GM18508 (cell line): Measurements from ENCODE around the gene ADAMTS12.
A peak's percentile ranks its signal among the peaks of the same experiment; 100 is the strongest.

Experiments used
- ATAC-seq: cut with Tn5 transposase; IDR thresholded peaks from one replicate; pipeline ENCODE4 v1.9.1; 2021; ENCODE audit warnings: moderate number of reproducible peaks; ENCODE audit not compliant: insufficient read depth, unreplicated experiment

The ADAMTS12 gene

DNA sequence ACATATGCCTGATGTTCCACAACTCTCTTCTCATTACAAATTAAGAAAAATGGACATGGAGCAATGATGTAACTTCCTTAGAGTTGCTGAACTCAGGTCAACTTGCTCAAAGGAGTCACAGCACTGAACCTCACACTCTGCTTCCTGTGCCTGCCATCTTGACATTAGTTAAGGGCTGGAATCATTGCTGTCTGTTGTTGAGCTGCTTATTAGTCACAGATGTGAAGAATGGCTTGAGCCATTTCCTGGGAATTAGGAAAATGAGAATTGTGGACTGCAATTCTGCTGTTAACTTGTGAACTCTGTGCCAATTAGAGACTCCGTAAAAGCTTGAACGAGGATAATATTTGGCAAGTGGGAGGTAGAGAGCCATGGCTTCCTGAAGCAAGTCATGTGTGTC lies 212.0 kb downstream of the ADAMTS12 start:
- no peak for ATAC-seq

DNA sequence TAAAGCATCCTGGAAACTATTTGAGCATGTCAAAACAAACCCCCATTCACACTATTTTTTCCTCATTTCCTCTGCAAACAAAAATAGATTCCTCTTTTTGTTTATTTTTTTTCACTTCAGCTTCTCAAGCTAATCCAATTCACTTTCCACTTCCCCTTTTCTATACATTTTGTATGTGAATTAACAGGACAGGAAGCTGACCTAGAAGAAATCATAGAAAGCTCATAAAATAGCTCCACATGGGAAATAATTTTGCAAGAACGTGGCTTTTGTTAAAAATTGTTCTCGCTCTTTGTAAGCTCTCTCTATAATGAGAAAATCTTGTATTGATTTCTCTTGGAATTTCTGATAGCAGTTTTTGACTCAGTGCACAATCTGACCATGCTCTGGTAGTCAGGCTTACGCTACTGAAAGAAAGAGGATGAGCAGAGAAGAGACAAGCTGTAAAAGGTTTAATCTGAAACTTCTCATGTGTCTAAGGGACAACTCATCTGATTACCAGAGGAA lies 215.8 kb downstream of the ADAMTS12 start:
- peak; percentile 53 for ATAC-seq

DNA sequence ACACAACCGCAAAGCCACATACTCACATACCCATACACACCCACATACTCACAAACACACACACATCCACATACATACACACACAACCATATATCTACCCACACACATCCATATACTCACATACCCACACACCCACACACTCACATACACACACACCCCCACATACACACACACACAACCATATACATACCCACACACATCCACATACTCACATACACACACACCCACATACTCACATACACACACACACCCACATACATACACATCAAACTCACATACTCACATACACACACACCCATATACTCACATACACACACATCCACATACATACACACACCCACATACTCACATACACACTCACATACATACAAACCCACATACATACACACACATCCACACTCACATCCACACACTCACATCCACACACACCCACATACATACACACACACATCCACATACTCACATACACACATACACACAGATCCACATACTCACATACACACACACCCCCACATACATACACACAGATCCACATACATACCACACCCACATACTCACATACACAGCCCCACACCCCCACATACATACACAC lies 220.0 kb downstream of the ADAMTS12 start:
- ATAC-seq, result no peak

DNA sequence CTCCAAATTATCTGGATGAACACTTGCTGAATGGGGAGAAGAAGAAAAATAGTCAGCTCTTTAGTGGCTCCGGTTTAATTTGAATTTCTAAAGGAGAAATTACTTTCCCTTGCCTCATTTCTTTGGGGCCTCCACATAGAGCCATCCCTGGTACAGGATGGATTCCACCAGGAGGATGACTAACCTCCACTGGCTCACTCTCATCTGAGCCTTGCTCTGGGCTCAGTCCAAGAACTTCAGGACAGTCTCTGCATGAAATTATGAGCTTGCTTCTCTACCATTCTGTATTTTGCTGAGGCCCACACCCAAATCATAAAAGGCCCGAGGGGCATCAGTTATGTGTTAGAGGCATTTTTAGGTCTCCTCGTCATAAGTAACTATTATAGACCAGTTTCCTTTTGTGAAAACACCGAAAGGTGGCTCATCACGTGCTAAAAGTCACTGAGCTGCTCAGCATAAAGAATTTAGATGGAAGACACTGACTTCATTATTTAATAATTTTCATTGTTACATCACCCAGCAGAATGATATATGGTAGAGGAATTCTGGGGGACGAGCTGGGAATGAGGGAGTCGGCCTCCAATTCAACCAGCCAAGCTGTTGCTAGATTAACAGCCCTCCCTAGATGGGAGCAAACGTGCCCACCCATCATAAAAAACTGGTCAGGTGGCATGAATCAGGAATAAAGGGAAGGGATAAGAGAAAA lies 228.9 kb downstream of the ADAMTS12 start:
- ATAC-seq, result no peak

DNA sequence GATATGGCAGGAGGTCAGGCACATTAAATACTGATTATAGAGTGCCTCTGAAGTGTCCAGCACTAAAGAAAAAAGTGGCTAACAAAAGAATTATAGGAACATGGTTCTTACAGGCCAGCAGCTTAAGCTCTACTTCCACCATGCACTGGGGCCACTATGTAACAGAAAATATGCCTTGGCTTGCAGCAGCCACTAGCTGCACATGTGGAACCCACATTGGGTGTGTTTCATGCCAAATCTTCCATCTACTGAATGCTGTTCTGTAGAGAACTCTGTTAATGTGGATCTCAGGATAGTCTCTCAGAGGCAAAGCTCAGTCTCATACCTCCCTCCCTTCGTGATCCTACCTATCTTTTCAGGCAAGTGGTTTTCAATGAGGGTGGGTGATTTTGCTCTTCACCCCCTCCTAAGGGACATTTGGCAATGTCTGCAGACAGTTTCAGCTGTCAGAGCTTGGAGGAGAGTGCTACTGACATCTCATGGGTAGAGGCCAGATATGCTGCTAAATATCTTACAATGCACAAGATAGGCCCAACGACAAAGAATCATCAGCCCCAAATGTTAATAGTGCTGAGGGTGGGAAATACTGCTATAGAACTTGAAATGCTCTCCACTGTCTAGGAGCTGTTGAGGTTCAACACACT lies 232.1 kb downstream of the ADAMTS12 start:
- no peak for ATAC-seq

DNA sequence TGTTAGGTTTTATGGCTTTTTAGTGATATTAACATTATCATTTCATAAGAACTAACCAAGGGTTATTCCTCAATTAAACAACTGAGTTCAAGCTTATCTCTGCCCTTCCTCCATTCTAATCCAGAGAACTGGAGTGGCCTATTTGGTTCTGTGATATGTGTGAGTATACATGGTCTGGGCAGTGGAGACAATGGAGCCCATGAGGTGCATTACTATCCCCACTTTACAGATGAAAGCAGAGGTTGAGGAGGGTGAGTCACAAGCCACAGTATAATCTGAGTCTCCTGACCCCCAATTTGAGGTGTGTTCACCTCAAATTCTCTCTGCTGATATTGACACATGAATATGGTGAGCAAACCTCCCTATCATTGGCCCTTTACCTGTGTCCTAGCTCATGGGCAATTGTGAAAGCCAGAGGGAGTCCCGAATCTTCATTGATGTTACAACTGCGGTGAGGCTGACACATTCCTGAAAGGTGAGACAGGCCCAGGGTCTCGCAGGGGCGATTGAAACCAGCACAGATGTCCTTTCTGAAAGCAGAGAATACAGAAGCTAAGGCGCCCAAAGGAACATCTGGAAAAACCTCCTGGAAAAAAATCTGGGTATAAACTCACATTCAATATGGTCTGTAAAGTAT lies 233.9 kb downstream of the ADAMTS12 start:
- ATAC-seq, result no peak

DNA sequence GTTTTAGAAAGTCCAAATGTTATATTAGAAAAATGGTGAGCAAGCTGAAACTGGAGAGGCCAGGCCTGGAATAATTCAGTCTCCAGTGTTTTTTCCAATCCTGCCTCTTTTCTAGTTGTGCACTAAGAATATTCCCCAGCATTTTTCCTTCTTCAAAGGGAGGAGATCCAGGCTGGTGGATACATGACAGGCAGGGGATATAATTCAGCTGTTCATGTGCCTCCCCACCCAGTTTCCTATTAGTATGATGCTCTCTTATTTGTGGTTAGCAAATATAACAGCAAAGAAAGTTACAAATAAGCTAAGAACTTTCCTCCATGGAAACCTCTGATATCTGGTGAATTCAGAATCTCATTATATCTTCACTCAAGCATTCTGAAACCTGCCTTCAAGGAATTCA lies 234.6 kb downstream of the ADAMTS12 start:
- ATAC-seq, result no peak

DNA sequence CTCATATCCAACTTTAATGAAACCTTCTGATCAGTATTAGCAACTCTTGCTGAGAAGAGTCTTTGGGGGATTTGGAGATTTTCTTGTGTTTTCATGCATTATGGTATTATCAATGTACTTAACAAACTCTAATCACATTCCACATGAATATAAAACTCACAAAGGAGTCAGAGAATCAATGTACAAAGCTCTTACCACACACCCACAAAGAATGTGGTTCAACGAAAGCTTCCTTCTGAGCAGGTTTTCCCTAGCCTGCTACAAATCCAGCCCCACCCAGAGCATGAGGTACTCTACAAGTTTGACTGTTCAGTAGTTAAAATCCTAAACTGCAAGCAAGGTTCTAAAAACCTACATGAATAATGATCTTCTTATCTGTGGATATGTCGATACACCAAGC lies 240.9 kb downstream of the ADAMTS12 start:
- no peak for ATAC-seq

DNA sequence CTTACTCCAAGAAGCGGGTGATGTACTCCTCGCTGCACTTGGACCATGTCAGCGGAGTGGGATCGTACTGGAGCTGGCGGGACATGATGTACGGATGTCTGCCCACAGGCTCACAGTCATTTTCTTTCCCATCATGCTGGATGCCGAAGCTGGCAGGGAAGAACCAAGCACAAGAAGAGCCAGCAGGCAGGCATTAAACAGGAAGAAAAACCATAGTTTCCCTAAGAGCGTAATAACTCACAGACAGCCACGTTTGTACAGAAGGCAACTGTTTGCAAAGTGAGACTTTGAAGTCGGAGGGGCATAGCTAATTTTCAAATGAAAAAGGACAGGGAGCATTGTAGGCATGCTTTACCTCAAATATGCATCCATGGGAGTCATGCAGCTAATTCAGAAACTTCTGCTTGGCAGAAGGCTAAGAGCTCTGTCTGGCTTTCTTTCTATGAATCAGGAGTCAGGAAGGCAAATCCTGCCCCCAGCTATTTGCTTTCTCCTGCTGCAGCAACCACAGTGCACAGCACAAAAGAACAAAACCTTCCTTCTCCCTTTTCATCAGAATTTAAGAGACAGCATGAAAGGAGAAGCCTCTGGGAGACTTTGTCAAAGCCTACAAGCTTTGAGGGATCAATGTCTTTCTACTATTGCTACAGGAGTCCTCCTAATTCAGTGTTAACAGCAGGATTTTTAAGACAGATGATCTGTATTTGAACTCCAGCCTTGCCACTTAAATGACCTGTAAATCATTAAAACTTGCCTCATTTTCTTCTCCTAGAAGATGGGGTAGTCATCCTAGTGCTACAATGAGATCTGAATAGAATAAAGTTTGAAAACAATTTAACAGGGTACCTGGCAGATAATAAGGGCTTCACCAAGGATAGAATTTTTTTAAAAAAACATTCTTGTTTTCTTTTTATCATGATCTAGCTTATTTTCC lies 242.0 kb downstream of the ADAMTS12 start:
- ATAC-seq, result no peak

DNA sequence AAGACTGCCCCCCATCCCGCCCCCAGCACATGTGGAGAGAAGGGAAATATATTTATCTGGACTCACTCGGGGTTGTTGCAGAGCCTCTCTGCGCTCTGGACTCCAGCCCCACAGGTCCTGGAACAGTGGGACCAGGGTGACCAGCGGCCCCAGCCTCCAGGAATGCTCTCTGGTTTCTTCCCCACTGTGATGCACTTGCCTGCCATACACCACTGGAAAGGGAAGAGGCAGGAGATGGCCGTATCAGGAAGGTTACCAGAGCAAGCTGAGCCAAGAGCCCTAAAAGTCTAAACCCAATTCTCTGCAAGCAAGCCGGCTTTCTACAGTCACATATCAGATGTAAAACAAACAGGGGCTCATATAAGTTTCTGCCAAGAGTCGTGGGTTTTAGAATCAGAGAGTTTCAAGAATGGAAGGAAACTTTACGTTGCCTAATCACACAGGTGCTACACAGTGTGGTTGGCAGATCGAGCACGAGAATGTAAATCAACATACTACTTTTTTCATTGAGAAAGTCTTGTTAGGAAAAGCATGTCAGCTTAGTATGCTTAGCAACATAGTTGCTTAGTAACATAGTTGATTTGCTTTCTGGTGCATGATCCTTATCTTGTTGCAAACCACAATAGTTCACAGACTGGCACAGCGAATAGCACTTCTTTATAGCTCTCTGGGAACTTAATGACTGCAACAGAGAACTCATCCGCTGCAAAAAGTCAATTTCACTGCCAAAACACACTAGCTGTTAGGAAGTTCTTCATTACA lies 249.9 kb downstream of the ADAMTS12 start:
- ATAC-seq, result no peak

DNA sequence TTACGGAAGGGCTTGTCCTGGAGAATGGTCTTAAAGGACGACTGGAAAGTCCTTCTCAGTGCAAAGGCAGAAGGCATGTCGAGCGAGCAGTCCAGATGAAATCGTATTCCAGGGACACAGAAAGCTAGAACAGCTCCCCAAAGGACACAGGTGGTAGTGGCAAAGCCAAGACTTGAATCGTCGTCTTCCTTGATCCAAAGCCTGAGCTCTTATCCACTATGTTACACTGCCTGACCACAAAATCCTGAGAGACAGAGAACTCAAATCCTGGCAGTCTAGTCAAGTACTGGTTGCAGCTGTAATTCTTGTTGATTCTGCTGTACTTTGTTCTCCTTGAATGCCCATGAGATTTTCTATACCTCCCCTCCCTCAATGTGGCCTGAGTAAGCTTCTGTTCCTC lies 252.3 kb downstream of the ADAMTS12 start:
- no peak for ATAC-seq

DNA sequence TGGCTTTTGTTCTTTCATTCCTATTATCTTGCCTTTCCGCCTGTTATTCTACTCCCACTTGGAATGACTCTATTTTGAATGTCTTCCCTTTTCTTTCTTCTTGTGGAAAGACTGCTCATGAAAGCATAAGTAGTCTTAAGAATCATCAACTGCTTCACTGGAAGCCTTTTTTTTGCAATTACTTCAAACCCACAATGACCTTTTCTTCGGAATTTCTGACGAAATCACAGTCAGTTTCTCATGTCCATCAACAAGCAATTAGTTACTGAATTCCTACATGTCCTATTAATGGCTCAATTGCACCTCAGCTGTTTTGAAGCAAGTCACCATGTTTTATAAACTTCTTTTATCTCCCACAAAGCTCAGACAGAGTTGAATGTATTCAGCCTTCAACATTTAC lies 254.8 kb downstream of the ADAMTS12 start:
- ATAC-seq, result no peak

DNA sequence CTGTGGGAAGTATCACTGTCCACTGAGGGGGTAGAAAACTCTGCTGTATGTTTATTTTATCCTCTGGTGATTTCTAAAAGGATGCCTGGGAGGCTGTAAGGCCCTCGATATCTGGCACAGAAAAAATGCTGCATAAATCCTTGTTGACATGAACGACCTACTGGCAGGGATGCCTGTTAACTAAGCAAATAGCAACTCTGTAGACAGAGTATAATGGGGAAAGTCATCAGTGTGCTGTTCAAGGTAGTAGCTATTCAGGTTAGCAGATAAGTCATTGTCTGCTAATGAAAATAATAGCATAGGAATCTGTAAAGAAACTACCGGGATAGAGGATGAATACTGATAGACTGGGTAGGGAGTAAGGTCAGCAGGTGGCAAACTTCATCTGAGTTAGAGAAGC lies 256.2 kb downstream of the ADAMTS12 start:
- ATAC-seq, result no peak

DNA sequence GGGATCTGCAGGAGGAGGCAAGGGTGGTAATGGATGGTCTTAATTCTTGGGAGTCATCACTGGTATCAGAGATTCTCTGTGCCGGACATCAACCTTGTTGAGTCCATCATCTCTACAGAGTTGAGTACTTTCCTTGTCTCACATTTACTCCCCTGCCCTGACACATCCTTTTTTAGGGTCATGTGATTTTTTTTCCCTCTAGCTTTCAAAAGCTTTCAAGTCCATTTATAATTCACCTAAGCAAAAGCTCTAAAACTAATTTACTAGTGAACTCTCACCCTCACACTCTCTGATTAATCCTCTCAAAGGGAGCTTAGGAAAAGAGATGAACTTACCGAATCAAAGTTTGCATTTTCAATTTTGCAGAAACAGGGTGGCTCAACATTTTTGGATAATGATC lies 258.1 kb downstream of the ADAMTS12 start:
- no peak for ATAC-seq

DNA sequence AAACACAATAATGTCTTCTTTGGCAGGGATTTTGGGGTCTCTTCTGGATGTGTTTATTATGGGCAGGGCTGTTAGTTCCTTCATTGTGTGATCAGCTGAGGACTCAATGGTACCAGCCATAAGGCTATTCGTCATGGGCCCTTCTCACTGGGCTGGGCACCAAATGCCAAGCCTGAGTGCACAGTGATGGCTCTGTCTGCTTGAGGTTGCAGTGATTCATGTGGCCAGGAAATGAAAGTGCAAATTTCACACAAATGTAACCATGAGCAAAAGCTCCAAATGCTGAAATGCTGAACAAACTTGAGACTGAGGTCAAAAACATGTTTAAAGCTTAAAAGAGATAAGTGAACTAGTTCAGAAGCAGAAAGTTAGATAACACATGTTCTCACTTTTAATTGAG lies 260.0 kb downstream of the ADAMTS12 start:
- peak; percentile 82 for ATAC-seq

DNA sequence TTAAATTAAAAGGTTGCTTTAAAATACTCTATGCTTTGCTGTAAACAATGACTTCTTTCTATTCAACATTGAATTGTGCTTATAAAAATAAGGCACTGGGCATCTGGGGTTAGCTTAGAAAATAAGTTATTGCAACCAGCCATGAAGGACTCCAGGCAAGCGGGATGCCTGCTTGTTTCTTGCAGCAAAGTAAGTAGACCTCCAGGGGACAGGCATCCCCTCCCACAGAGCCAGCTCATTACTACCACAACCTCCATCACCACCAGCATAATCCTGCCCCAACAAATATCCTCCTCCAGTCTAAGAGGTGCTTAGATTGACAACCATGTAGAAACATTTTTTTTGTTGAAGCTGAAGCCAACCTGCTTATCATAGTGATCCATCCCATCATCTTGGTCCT lies 260.7 kb downstream of the ADAMTS12 start:
- ATAC-seq, result no peak

DNA sequence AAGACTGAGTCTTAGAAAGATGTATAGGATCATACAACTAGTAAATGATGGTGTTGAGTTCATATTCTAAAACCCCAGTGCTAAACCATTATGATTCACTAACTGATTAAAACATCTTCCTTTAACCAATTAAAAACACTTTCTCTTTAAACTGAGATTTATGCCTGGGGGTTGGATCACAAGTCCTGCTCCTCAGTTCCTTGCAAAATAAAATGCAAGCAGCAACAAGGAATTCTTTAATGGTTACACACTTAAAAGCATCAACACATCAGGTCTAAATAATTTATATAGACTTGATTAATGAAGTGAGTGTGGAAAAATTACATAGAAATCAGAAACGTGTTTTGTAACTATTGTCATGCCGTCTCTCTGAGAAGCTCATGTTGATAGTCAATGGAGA lies 261.8 kb downstream of the ADAMTS12 start:
- ATAC-seq, result no peak

DNA sequence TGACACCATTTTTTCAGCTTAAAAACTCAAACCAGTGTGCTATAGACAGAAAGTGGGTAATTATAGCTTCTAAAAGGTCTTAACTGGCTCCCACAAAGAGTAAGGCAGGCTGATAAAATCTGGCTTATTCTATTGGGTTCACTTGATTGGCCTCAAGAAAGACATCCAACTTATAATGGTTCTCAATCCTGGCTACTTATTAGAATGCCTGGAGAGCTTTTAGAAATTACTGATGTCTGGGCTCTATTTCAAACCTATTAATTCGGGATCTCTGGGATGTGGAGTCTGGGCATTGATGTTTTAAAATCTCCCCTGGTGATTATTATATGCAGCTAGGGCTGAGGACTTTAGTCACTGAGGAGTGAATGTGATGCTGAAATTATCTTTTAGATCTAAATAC lies 263.0 kb downstream of the ADAMTS12 start:
- ATAC-seq, result no peak

DNA sequence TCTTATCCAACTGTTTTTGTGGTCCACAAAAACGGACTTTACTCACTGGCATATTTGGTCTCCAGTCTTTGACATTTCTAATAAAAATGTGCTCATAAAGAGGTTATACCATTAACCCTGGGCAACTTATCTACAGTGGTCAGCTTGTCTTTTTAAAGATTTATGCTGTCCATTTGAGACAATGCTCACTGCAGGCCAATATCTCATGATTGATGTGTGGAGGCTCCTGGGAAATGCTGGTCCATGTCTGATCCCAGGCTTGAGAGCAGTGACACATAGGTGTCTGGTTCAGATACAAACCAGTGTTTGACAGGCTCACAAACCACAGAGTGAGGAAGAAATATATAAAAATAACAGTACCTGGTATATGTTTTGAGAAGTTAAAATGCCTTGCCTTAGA lies 270.3 kb downstream of the ADAMTS12 start:
- no peak for ATAC-seq
